H54 (cell line): Measurements from ENCODE around the gene AFM.

Experiments used
- DNase-seq: peaks from one replicate; pipeline ENCODE4 v3.0.0; 2011; ENCODE audit warnings: low spot score, mixed read lengths; ENCODE audit not compliant: insufficient read length
- FAIRE-seq: peaks from 3 replicates; lab custom pipeline; 2011; peaks lifted over from hg19 to GRCh38; lab: Jason Lieb, UNC
- POLR2A ChIP-seq: IDR thresholded peaks from 2 replicates; pipeline ENCODE4 v1.6.1; 2011; ENCODE audit warnings: low read depth, mild to moderate bottlenecking, low read length

Gene AFM

GRCh38 chr4:73481358-73481757 lies at the start of gene AFM:
Gene AFM, plus strand, starts transcription at chr4:73481745. Its CDS starts 31 bp downstream, at chr4:73481776.
- FAIRE-seq (no peak), DNase-seq (no peak)
- no peak for TF ChIP-seq POLR2A

- no peak for DNase-seq
- FAIRE-seq, result no peak
- no peak for TF ChIP-seq POLR2A
Measured at GRCh38 chr4:73431813-73432168, 49.8 kb upstream of the AFM start.

- TF ChIP-seq POLR2A, result no peak
Measured at GRCh38 chr4:73432169-73433000, 49.2 kb upstream of the AFM start.

GRCh38 chr4:73433140-73433539 lies 48.4 kb upstream of the AFM start:
- FAIRE-seq (no peak), DNase-seq (no peak)
- no peak for TF ChIP-seq POLR2A

More at GRCh38 chr4:73432169-73433000, 49.2 kb upstream of the AFM start:
- no peak for FAIRE-seq
- no peak for DNase-seq

GRCh38 chr4:73434311-73434710 lies 47.2 kb upstream of the AFM start:
- FAIRE-seq (no peak), DNase-seq (no peak)
- TF ChIP-seq POLR2A, result no peak

GRCh38 chr4:73435984-73436383 lies 45.6 kb upstream of the AFM start, which contains the start of gene AFP:
Gene AFP, plus strand, starts transcription at chr4:73436221. Its CDS starts 42 bp downstream, at chr4:73436263.
- no peak for DNase-seq
- FAIRE-seq, result no peak
- TF ChIP-seq POLR2A, result no peak

GRCh38 chr4:73436674-73437557 lies 44.6 kb upstream of the AFM start:
- no peak for DNase-seq
- no peak for FAIRE-seq
- TF ChIP-seq POLR2A, result no peak

GRCh38 chr4:73437558-73437956 lies 44.0 kb upstream of the AFM start:
- DNase-seq (no peak), FAIRE-seq (no peak)
- TF ChIP-seq POLR2A, result no peak

GRCh38 chr4:73438048-73438447 lies 43.5 kb upstream of the AFM start:
- FAIRE-seq (no peak), DNase-seq (no peak)
- no peak for TF ChIP-seq POLR2A

GRCh38 chr4:73438582-73439215 lies 42.8 kb upstream of the AFM start:
- no peak for TF ChIP-seq POLR2A
- FAIRE-seq (no peak), DNase-seq (no peak)

- FAIRE-seq, result no peak
- no peak for DNase-seq
- TF ChIP-seq POLR2A, result no peak
Measured at GRCh38 chr4:73439445-73439844, 42.1 kb upstream of the AFM start.

- TF ChIP-seq POLR2A, result no peak
- DNase-seq, result no peak
- no peak for FAIRE-seq
Measured at GRCh38 chr4:73439991-73440390, 41.6 kb upstream of the AFM start.

- FAIRE-seq, result no peak
- DNase-seq, result no peak
- no peak for TF ChIP-seq POLR2A
Measured at GRCh38 chr4:73440653-73441052, 40.9 kb upstream of the AFM start.

GRCh38 chr4:73442275-73442674 lies 39.3 kb upstream of the AFM start:
- FAIRE-seq (no peak), DNase-seq (no peak)
- TF ChIP-seq POLR2A, result no peak
